VCaP (cell line): Measurements from ENCODE around the gene TLE3.

Experiments
- H3K27ac ChIP-seq: fragments of 450-650 bp; 2 replicates; pipeline ENCODE4 v1.5.1; 2017
- CTCF ChIP-seq: fragments of 450-650 bp; conservative IDR thresholded peaks from 2 replicates; pipeline ENCODE4 v1.5.1; 2017; ENCODE audit warnings: mild to moderate bottlenecking, moderate library complexity

The TLE3 gene

DNA sequence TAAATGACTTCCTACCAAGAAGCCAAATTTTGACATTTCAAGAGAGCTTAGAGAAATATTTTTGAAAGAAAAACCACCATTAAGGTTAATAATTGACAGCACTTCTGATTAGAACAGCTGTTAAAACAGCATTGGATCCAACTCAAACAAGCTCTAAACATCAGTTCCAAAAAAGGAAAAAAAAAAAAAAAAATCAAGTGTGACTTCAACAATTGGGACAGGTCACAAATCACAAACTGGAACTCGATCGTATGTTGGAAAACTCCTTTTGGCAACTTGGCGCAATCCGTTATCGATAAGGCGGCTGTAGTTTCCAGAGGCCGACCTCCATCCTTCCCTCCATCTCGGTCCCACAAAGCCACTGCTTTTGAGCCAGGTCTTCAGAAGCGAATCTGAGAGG lies 17.8 kb downstream of the TLE3 start:
- H3K27ac ChIP-seq = peak overlapping the region; percentile 38

GRCh38 chr15:70078578-70079417 lies 18.9 kb downstream of the TLE3 start:
- TF ChIP-seq CTCF = no peak
- peak overlapping the region; percentile 38 for H3K27ac ChIP-seq

More for the DNA sequence above, 17.8 kb downstream of the TLE3 start:
- TF ChIP-seq CTCF = no peak

- H3K27ac ChIP-seq = peak overlapping the region; percentile 27; the same call in 1 of the 2 replicates
- no peak for TF ChIP-seq CTCF
These were observed 20.2 kb downstream of the TLE3 start for GRCh38 chr15:70077188-70078147.

DNA sequence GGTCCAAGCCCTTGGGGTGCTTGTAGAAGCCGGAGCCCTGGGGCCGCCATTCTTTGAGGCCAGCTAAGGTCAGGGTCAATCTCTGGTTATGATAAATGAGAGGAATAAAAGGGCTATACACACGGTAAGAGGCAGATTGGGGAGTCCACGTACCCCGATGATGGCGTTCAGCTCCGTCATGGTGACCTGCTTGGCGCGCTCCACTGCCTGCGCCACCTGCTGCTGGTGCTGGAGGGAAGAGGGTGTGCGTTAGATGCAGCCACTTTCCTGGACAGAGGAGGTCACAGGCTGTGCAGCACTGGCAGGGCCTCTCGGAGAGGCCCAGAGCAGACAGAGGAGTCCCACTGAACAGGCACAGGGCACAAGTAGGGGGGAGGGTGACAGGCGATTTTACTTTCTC lies 23.3 kb downstream of the TLE3 start:
- H3K27ac ChIP-seq = no peak overlapping the region
- TF ChIP-seq CTCF = no peak

GRCh38 chr15:70072479-70072878 lies 25.2 kb downstream of the TLE3 start:
- TF ChIP-seq CTCF = no peak
- H3K27ac ChIP-seq = no peak overlapping the region

GRCh38 chr15:70071799-70072198 lies 25.9 kb downstream of the TLE3 start:
- no peak for TF ChIP-seq CTCF
- no peak overlapping the region for H3K27ac ChIP-seq

GRCh38 chr15:70069716-70070115 lies 28.0 kb downstream of the TLE3 start:
- no peak for TF ChIP-seq CTCF
- H3K27ac ChIP-seq = no peak overlapping the region
